Measurements from ENCODE around the gene MAP1LC3A.
"Not testable (repeated sequence)": the region's sequence is repeated elsewhere in the genome, so short reads cannot be mapped to it uniquely, and the experiment has no call there.

The MAP1LC3A gene

GRCh38 chr20:34558320-34559218 lies at the start of gene MAP1LC3A:
TSS of gene MAP1LC3A (plus strand) at chr20:34558718. CDS start at chr20:34558869, 151 bp downstream.
- TF ChIP-seq POLR2A (IDR thresholded peaks at IDR 0.05; ENCODE audit: extremely low read depth, insufficient read length) (no peak), MAX (IDR thresholded peaks at IDR 0.05; ENCODE audit: low read depth, low read length) (no peak), CTCF (IDR thresholded peaks at IDR 0.05; ENCODE audit: low read depth, low read length) (no peak), MYC (IDR thresholded peaks at IDR 0.05; ENCODE audit: low read depth, low read length) (no peak)
- H3K4me3 ChIP-seq (ENCODE audit: low read depth, low read length) = no peak within 1 kb of the TSS

GRCh38 chr20:34510575-34510974 lies 47.9 kb upstream of the MAP1LC3A start:
- no peak overlapping the region for H3K4me3 ChIP-seq (ENCODE audit: low read depth, low read length)
- TF ChIP-seq MAX (IDR thresholded peaks at IDR 0.05; ENCODE audit: low read depth, low read length) (no peak), MYC (IDR thresholded peaks at IDR 0.05; ENCODE audit: low read depth, low read length) (no peak), POLR2A (IDR thresholded peaks at IDR 0.05; ENCODE audit: extremely low read depth, insufficient read length) (no peak), CTCF (IDR thresholded peaks at IDR 0.05; ENCODE audit: low read depth, low read length) (no peak)
- DNase-seq (ENCODE audit: low read depth) = no peak

More at GRCh38 chr20:34558320-34559218, at the start of gene MAP1LC3A:
- DNase-seq (ENCODE audit: low read depth) = no peak

GRCh38 chr20:34511891-34512265 lies 46.6 kb upstream of the MAP1LC3A start:
- TF ChIP-seq CTCF (IDR thresholded peaks at IDR 0.05; ENCODE audit: low read depth, low read length) (no peak), MYC (IDR thresholded peaks at IDR 0.05; ENCODE audit: low read depth, low read length) (no peak)
- no peak for DNase-seq (ENCODE audit: low read depth)
- H3K4me3 ChIP-seq (ENCODE audit: low read depth, low read length) = no peak overlapping the region

- TF ChIP-seq CTCF (IDR thresholded peaks at IDR 0.05; ENCODE audit: low read depth, low read length) (no peak), MYC (IDR thresholded peaks at IDR 0.05; ENCODE audit: low read depth, low read length) (no peak), POLR2A (IDR thresholded peaks at IDR 0.05; ENCODE audit: extremely low read depth, insufficient read length) (no peak)
- H3K4me3 ChIP-seq (ENCODE audit: low read depth, low read length) = no peak overlapping the region
- no peak for DNase-seq (ENCODE audit: low read depth)
Observed at GRCh38 chr20:34512266-34512954, 46.1 kb upstream of the MAP1LC3A start.

GRCh38 chr20:34512955-34513419 lies 45.5 kb upstream of the MAP1LC3A start:
- DNase-seq (ENCODE audit: low read depth) = no peak
- H3K4me3 ChIP-seq (ENCODE audit: low read depth, low read length) = no peak overlapping the region
- no peak for TF ChIP-seq MAX (IDR thresholded peaks at IDR 0.05; ENCODE audit: low read depth, low read length)

- H3K4me3 ChIP-seq (ENCODE audit: low read depth, low read length); DNase-seq (ENCODE audit: low read depth): not testable (repeated sequence)
Observed at GRCh38 chr20:34514034-34514433, 44.5 kb upstream of the MAP1LC3A start.
